ENCODE data around the gene NOL6.
"Not testable (repeated sequence)": the region's sequence is repeated elsewhere in the genome, so short reads cannot be mapped to it uniquely, and the experiment has no call there.

NOL6 gene

DNA sequence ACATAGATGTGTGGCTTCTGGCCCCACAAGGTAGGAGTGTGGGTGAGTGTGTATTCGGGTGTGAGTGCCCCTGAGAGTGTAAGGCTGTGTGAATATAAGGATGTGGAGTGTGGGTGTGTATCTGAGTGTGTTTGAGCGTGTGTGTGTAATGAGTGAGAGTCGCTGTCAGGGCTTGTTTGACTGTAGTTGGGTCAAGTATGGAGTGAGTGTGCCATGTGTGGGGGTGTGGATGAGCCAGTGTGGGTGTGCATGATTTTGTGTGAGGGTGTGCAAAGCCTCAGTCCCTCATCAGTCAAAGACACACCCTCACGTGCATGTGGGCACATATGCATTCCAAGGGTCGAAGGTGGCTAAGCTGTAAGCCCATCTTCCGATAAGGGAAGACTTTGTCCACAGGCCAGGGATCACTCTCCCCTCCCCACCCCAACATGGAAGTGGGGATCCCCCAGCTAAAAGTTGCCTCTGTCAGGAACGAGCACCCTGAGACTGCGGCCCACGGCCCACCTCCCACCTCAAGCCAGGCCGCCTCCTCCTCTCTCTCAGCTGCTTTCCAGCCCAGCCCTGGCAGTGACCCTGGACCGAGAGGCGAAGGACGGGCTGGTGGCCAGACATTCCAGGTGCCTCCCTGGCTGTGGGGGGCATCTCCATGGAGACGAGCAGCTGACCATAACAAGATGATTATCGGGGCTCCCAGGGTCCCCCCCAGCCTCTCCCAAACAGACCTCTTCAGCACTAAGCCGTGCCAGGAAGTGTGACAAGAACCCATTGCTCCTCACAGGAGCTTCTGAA, 39.2 kb downstream of the NOL6 start:
- Mint-ChIP-seq H3K4me3 (no peak overlapping the region), H3K9me3 (no peaks in the 10 kb centered on the region), H3K27me3 (peaks cover 11% of the 10 kb centered on the region), H3K27ac (no peak overlapping the region), H3K4me1 (no peaks in the 10 kb centered on the region), H3K36me3 (no peaks in the 10 kb centered on the region)
- ATAC-seq: no peak

DNA sequence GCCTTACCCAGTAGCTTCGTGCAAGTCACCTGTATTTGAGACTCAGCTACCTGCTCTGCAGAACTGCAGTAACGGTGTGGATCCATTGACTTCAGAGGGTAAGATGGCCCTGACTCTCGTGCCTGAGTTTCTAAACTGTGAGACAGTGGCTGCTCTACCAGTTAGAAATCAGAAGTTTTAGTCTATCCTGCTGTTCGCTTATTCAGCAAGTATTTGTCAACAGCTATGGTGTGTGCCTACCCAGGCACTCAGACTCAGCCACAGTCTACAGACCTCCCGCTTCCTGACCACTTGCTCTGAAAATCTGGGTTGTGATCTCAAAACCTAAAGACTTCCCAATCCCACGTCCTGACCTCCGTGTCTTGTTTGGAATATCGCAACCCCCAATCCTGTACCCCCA, 39.9 kb downstream of the NOL6 start:
- H3K36me3 Mint-ChIP-seq: no peaks in the 10 kb centered on the region
- no peaks in the 10 kb centered on the region for H3K4me1 Mint-ChIP-seq
- no peaks in the 10 kb centered on the region for H3K9me3 Mint-ChIP-seq
- no peak overlapping the region for H3K27ac Mint-ChIP-seq
- ATAC-seq: no peak
- no peak overlapping the region for H3K4me3 Mint-ChIP-seq
- H3K27me3 Mint-ChIP-seq: peaks cover 9% of the 10 kb centered on the region

DNA sequence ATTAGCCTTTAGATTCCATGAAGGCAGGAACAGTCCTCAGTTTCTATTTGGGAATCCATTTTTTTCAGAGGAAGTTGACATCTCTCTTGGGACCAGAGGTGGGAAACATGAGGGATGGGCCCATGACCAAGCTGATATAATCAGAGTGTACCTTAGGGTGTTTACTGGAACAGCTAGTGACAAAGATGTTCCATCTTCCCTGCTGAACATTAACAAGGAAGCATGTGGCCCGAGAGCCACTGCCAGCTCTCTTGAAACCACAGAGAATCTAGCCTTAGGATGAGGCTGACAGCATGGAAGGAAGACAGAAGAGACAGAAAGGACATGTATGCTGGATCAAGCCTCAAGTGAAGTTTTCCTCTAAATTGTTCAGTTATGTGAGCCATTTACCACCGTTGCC, 42.3 kb downstream of the NOL6 start:
- no peak overlapping the region for H3K4me3 Mint-ChIP-seq
- no peak overlapping the region for H3K27ac Mint-ChIP-seq
- no peaks in the 10 kb centered on the region for H3K9me3 Mint-ChIP-seq

DNA sequence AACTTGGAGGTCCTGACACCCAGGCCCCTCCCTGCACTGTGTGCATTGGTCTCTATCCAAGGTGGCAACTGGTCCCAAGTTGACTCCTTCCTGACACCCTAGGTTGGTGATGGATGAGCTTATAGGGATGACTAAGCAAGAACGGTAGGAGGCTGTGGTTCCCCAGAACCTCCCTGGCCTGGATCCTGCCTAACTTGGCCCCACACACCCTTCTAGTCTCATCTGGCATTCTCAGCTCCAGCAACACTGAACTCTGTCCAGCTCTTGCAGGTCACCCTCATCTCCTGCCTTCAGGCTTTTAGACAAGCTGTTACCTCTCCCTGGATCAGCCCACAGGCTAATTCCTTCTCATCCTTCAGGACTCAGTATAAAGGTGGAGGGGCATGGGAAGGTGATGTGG, 42.8 kb downstream of the NOL6 start:
- peaks cover 7% of the 10 kb centered on the region for H3K27me3 Mint-ChIP-seq
- H3K4me3 Mint-ChIP-seq: no peak overlapping the region
- no peak overlapping the region for H3K27ac Mint-ChIP-seq
- no peaks in the 10 kb centered on the region for H3K4me1 Mint-ChIP-seq
- H3K36me3 Mint-ChIP-seq: no peaks in the 10 kb centered on the region
- no peak for ATAC-seq
- no peaks in the 10 kb centered on the region for H3K9me3 Mint-ChIP-seq

More for the DNA sequence above, 42.3 kb downstream of the NOL6 start:
- Mint-ChIP-seq H3K36me3 (no peaks in the 10 kb centered on the region), H3K4me1 (no peaks in the 10 kb centered on the region), H3K27me3 (peaks cover 9% of the 10 kb centered on the region)
- no peak for ATAC-seq

DNA sequence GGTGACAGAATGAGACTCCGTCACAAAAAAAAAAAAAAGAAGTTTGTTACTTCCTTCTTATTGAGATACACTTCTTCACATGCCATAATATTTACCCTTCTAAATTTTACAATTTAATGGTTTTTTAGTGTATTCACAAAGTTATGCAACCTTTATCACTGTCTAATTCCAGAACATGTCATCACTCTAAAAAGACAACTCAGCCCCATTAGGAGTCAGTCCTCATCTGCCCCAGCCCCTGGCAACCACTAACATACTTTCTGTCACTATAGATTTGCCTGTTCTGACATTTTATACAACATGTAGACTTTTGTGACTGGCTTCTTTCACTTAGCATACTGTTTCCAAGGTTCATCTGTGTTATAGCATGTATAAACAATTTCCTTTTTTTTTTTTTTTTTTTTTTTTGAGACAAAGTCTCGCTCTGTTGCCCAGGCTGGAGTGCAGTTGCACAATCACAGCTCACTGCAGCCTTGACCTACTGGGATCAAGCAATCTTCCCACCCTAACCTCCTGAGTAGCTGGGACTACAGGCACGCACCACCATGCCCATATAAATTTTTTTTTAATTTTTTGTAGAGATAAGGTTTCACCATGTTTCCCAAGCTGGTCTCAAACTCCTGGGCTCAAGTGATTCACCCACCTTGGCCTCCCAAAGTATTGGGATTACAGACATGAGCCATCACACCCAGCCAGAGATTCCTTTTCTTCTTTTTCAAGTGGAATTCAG, 44.3 kb downstream of the NOL6 start:
- Mint-ChIP-seq H3K9me3 (no peaks in the 10 kb centered on the region), H3K4me3 (no peak overlapping the region), H3K27ac (no peak overlapping the region), H3K36me3 (no peaks in the 10 kb centered on the region), H3K4me1 (no peaks in the 10 kb centered on the region), H3K27me3 (no peaks in the 10 kb centered on the region)
- ATAC-seq: no peak

DNA sequence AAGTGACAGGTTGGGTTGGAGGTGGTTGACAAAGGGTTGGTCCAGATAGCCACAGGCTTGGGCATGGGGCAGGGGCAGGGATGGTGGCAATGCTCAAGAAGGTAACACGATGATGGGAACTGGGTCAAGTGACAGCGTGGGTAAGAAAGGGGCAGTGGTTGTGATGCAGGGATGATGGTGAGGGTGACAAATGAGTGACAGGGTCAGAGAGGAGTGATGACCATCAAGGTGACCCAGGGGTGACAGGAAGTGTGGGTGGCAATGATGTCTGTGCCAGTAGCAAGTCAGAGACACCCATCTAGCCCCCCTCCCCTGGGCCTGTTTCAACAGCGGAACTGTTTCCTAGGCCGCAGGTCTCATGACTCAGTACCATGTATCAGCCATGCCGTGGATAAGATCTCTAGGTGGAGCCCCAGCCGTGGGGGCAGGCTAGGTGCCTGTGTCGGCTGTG, 46.9 kb downstream of the NOL6 start:
- Mint-ChIP-seq H3K36me3 (no peaks in the 10 kb centered on the region), H3K9me3 (no peaks in the 10 kb centered on the region), H3K27ac (no peak overlapping the region), H3K27me3 (no peaks in the 10 kb centered on the region), H3K4me3 (no peak overlapping the region), H3K4me1 (no peaks in the 10 kb centered on the region)
- no peak for ATAC-seq

DNA sequence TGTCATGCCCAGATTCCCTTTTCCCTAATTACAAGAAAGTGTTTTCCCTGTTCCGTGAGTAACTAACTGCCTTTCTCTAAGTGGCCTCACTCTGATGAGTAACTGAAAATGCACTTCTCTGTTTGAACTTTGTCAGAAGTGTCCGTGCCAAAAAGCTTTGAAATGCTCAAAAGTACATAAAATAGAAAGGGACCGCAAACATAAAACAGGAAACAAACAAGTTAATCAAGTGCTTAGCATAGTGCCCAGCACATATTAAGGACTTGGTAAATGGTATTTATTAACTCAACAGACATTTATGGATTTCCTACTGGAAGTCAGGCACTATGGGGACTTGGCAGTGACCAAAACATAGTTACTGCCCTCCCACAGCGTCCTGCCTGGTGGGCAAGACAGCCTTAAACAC, 48.6 kb downstream of the NOL6 start:
- Mint-ChIP-seq H3K4me3 (no peak overlapping the region), H3K36me3 (no peaks in the 10 kb centered on the region), H3K4me1 (no peaks in the 10 kb centered on the region), H3K27ac (no peak overlapping the region), H3K27me3 (no peaks in the 10 kb centered on the region), H3K9me3 (no peaks in the 10 kb centered on the region)
- no peak for ATAC-seq

DNA sequence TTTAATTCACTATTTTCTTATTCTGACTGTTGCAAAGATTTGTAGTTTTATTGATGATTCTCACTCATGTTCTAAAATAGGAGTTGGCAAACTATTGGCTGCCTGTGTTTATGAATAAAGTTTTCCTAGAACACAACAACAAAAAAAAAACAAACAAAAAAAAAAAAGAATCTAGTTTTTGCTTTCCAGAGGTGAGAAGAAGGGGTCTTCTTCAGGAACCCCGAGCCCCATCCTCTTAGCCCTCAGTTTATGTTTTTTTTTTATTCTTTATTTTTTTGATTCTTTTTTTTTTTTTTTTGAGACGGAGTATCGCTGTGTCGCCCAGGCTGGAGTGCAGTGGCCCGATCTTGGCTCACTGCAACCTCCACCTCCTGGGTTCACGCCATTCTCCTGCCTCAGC, 49.2 kb downstream of the NOL6 start:
- not testable (repeated sequence) for H3K36me3 Mint-ChIP-seq, H3K4me3 Mint-ChIP-seq, H3K4me1 Mint-ChIP-seq, H3K27me3 Mint-ChIP-seq, H3K9me3 Mint-ChIP-seq, ATAC-seq, H3K27ac Mint-ChIP-seq

DNA sequence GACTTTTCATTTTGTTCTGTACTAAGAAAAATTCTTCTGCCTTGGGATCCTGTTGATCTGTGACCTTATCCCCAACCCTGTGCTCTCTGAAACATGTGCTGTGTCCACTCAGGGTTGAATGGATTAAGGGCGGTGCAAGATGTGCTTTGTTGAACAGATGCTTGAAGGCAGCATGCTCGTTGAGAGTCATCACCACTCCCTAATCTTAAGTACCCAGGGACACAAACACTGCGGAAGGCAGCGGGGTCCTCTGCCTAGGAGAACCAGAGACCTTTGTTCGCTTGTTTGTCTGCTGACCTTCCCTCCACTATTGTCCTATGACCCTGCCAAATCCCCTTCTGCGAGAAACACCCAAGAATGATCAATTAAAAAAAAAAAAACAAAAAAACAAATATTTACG, 49.7 kb downstream of the NOL6 start:
- not testable (repeated sequence) for H3K27me3 Mint-ChIP-seq, H3K36me3 Mint-ChIP-seq, H3K9me3 Mint-ChIP-seq, H3K4me1 Mint-ChIP-seq, H3K27ac Mint-ChIP-seq, H3K4me3 Mint-ChIP-seq, ATAC-seq

DNA sequence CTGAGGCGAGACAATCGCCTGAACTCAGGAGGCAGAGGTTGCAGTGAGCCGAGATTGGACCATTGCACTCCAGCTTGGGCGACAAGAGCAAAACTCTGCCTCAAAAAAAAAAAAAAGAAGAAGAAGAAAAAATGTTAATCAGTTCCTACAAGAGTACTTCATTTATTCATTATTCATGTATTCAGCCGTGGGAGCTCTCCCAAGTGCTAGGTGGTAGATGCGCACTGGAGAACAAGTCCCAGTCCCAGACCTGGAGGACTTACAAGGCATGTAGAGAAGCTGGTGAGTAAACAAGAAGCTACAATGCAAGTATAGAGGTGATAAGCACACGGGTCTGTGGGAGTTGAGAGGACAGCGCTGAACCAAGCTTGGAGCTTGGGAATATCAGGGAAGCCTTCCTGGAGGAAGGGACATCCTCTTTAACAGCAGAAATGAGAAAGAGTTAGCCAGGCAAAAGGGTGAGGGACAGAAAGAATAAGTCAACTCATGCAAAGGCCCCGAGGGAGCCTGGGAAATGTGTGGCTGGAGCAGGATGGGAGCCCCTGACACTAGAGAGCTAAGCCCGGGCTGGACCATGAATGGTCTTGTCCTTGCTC, 53.9 kb downstream of the NOL6 start:
- ATAC-seq: no peak
- Mint-ChIP-seq H3K4me1 (peaks cover 6% of the 10 kb centered on the region), H3K27ac (no peak overlapping the region), H3K9me3 (no peaks in the 10 kb centered on the region), H3K36me3 (no peaks in the 10 kb centered on the region), H3K27me3 (peaks cover 37% of the 10 kb centered on the region), H3K4me3 (no peak overlapping the region)

DNA sequence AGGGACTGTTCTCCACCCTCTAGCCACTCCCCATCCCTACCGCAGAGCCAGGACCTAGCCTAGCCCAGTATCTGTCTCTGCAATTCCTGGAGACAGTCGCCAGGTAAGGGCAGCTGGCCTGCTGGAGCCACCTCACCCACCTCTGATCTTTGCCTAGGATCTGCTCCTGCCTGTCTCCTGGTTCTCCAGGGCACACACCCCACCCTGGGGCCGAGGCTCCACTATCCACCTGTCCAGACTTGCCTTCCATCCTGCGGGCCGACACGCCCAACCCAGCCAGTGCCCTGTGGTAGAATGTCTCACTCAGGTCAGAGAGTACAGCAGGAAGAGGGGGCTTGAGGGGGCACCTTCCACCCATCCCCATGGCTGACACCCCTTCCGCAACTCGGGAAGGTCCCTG, 55.6 kb downstream of the NOL6 start:
- Mint-ChIP-seq H3K4me3 (no peak overlapping the region), H3K36me3 (no peaks in the 10 kb centered on the region), H3K27ac (no peak overlapping the region), H3K9me3 (no peaks in the 10 kb centered on the region), H3K4me1 (peaks cover 6% of the 10 kb centered on the region), H3K27me3 (peaks cover 37% of the 10 kb centered on the region)
- ATAC-seq: no peak

DNA sequence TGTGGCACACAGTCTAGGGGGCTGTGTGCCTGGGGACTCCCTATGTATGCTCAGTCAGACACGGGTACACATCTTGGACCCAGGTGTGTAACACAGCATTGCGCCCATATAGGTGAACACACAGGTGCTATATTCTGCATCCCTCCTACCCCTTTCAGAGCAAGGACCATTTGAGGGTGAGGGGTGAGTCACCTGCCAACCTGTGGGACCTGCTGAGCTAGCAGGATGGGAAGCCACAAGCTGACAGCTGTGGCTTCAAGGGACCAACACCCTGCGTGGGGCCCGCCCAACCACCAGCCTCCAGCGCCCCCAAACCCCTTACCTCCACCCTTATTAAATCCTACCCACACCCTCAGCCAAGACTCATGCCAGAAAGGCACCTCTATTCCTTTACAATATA, 56.7 kb downstream of the NOL6 start:
- Mint-ChIP-seq H3K9me3 (no peaks in the 10 kb centered on the region), H3K27ac (no peak overlapping the region), H3K4me3 (no peak overlapping the region), H3K36me3 (no peaks in the 10 kb centered on the region), H3K27me3 (peaks cover 42% of the 10 kb centered on the region), H3K4me1 (peaks cover 6% of the 10 kb centered on the region)
- ATAC-seq: no peak

DNA sequence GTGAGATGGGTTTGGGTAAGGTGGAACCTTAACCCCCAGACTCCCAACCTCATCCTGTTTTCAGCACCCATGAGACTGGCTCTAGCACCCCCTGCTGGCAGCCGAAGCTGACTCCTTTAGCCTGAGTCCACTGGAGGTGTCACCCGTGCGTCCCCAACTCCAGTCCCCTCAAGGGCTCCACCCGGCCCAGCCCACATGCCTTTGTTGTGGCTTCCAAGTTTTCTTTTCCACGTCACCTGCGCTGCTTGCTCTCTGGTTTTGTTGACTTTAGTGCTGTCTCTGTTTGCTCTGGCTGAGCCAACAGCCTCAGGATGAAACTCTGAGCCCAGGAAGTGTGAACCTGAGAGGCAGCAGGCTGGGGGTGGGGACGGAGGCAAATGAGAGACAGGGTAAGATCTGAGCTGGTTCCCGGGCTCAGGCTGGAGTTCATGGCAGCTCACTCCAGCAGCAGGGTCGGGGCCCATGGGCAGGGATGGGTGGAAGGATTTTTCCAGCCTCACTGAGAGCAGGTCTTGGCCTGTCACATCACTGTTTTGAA, 58.2 kb downstream of the NOL6 start:
- no peak overlapping the region for H3K27ac Mint-ChIP-seq
- peaks cover 6% of the 10 kb centered on the region for H3K4me1 Mint-ChIP-seq
- no peaks in the 10 kb centered on the region for H3K9me3 Mint-ChIP-seq
- no peaks in the 10 kb centered on the region for H3K36me3 Mint-ChIP-seq
- peak; percentile 53 for ATAC-seq
- H3K27me3 Mint-ChIP-seq: peaks cover 56% of the 10 kb centered on the region
- no peak overlapping the region for H3K4me3 Mint-ChIP-seq

DNA sequence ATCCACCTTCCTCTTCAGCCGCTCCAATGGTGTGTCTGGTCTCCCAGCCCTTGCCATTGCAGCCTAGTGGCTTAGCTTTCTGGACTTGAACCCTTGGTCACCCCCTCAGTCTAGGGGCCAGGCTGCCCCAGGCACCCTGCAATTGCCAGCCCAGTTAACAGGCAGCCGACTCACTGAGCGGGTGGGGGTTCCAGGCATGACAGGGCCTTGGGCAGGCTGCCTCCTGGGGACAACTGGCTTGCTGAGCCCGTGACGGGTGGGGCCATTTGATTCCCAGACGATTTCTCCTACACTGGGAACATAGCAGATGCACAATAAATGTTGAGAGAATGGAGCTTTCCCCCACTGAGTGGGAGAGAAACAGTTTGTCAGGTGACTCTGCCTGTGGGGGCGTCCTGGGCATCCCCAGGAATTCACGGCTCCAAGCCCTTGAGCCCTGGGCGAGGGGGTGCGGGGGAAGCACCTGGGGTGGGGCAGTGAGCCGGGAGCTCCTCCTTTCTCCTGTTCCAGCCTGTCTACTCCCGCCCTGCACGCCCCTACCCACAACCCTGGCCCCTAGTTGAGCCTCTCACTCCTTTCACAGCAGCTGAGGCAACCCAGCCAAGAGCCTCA, 58.7 kb downstream of the NOL6 start:
- no peak overlapping the region for H3K27ac Mint-ChIP-seq
- H3K4me1 Mint-ChIP-seq: peaks cover 6% of the 10 kb centered on the region
- H3K9me3 Mint-ChIP-seq: no peaks in the 10 kb centered on the region
- H3K36me3 Mint-ChIP-seq: no peaks in the 10 kb centered on the region
- H3K27me3 Mint-ChIP-seq: peaks cover 57% of the 10 kb centered on the region
- no peak overlapping the region for H3K4me3 Mint-ChIP-seq
- no peak for ATAC-seq

DNA sequence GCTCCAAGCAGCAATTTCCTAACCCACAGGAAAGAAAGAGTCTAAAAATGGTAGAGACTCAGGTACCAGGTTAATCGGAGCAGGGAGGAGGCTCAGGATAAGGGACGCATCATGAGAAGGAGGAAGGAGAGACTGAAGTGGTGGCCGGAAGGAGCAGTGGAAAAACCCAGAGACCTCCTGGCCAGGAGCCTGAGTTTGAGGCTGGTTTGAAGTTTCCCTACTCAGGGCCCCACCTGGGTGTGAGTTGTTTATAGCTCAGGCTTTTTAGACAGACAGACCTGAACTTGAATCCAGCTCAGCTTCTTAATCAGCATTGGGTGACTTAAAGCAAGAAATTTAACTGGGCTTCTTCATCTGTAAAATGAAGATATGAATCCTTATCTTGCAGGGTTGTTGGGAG, 59.5 kb downstream of the NOL6 start:
- no peaks in the 10 kb centered on the region for H3K36me3 Mint-ChIP-seq
- ATAC-seq: no peak
- peaks cover 57% of the 10 kb centered on the region for H3K27me3 Mint-ChIP-seq
- no peak overlapping the region for H3K27ac Mint-ChIP-seq
- H3K9me3 Mint-ChIP-seq: no peaks in the 10 kb centered on the region
- no peak overlapping the region for H3K4me3 Mint-ChIP-seq
- H3K4me1 Mint-ChIP-seq: peaks cover 6% of the 10 kb centered on the region
